HS-5 (cell line): ENCODE results near the gene PRPF40A.

ENCODE experiments used
- DNase-seq: peaks from one replicate; pipeline ENCODE4 v3.0.0-alpha.2; 2012; ENCODE audit warnings: low read depth

The PRPF40A gene

DNA sequence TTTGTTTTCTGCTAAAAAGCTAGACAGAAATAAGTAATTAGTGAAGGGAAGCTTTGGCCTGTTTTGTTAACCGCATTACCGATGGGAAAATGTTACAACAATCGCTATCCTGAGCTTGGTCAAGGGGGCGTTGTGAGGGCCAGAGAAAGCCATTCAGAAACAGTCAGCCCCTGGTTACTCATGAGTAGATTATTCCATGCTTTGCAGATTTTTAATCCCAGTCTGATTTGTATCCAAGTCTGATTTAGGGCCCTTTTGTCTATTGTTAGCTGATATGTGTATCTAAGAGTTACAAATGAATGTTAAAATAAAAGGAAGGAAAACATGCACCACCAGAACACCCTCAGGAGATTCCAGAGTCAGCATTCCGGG lies 99.1 kb downstream of the PRPF40A start:
- no peak for DNase-seq

DNA sequence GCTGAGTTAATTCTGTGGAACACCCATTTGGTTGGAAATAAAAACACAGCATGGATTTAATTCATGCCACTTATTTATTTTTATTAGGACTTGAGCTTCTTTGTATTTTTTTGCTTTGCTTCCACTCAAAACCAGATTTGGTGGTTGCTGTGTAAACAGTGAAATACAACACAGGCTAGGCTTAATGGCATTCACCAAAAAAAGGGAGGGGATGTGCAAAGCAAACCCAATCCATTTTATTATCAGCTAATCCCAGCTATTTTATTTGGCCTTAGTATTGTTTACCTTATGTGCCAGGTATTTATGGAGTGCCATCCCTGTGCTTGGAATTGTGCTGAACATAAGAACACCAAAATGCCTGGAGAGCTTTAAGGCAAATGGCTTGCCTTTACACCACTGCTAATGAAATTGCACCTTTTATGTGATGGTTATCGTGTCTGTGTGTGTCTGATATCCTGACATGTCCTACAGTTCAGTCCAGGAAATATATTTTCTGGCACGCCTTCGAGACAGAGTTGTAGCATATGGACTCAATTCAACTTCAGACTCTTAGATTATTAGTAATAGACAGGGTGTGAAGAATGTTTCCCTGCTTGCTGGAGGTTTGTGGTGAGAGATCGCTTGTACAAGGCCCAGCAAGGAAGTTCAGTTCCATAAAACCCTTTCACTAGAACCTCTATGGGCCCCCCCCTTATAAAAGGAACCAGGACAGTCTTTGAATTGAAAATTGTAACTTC lies 99.6 kb downstream of the PRPF40A start:
- no peak for DNase-seq

DNA sequence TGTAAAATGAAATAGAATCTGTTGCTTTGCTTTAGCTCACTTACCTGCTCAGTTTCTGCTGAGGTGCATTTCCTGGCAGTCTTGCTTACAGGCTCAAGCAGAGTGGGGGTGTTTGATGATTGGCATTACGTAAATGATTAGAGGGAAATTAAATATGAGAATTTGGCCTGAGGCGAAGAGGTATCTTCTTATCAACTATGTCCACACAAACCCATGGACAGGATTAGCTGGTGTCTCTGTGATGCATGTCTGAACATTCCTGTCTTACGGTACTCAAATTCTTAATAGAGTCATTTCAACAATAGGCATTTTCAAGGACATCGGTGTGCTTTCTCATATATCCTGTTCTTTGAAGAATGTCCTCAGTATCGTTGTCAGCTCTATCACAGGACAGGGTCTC lies 102.1 kb downstream of the PRPF40A start:
- DNase-seq, result no peak

DNA sequence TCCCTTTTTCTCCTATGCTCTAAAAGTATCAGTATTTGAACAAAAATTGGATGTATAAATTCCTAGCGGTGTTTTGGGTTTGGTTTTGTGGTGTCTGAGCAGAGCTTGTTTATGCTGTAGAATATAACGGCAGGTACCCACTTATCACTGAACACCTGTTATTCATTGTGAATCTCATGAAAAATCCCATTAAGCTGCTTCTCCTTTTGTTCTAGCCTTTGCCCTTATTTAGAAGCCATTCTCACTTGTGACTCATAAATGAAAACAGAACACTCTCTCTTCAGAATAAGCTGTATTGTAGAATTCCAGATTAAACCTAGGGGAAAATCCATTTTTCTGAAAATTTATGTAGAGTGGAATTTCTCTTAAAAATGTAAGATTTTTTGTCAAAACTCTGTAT lies 104.0 kb downstream of the PRPF40A start:
- DNase-seq, result no peak

DNA sequence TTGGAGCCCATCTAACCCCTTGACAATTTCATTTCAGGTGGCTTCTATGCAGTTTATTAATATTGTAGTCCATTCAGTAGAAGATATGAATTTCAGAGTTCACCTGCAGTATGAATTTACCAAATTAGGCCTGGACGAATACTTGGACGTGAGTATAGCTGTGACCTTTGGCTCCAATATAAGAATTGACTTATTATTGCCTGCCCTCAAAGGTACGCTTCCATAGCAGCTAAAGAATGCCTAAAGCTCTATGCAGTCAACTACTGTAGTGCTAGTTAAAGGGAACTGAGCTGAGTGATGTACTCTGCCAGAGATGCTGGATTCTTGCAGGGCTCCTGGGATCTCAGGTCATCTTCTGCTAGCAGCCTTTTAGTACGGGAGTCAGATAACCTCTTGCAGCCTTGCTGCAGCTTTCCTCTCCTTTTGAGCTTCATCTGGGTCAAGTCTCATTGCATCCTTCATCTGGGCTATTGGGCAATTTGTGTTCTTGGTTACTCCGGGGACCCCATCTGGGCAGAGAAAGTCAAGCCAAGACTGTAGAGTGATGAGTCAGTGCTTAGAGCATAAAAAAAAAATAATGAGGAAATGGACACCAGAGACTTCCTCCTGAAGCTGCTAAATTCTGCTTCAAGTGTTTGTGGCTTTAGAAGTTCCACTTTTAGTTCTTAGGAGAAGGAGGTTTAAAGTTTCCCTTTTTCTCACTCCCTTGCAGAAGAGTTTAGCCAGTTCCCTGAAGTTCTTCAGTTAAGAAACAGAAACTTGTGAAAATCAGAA lies 105.6 kb downstream of the PRPF40A start:
- peak; percentile 67 for DNase-seq

DNA sequence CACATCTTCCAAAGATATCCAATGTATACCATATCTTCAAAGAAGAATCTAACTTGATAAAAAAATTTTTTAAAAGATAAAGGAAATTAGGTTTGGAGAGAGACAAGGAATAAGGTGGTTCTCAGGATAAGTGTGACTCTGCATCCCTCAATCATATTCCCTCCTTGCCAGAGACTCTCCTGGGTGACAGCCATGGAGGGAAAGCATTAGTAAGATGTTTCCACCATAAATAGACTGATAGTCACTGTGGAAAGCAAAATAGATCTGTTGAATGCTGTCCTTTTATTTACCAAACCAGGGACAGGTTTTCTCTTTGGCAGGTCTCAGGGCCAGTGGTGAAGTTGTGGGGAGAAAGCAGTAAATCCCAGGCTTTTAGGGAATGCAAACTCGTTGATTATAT lies 107.6 kb downstream of the PRPF40A start:
- DNase-seq, result no peak

DNA sequence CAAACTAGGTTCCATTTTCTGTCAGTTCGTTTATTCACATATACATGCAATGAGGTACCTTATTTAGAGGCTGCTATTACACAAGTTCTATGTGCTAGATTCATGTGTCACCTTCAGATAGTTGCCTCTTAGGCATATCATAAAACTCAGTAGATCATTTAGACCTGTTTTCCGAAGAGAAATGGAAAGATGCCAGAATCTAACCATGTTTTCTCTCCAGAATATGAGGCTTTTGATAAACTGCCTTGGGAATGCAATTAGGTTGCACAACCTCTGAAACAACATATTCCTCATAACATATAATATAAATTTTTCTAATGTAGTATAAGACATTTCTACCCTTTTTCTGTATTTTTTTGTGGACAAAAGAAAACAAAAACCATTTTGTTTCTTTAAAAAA lies 108.1 kb downstream of the PRPF40A start:
- no peak for DNase-seq

DNA sequence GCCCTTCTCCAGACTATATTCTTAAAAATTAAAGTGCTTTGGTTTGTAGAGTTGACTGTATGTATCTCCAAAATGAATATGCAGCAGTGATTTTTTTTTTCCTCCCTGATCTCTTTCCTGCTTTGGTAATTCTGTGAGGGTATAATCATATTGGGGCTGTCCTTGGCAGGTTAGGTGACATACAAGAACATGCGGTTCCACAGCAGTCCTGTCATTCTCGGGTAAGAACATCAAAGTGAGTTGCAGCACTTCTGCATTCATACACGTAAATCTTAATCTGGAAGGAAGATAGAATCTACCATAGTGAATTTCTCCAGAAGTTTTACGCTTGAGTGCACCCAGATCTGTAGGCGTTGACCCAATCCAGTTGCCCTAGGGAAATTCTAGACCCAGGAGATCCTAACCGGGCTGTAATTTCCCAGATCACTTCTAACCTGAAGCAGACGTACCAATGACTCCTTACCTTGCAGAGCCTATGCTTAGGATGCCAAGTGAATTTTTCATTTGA lies 109.4 kb downstream of the PRPF40A start:
- no peak for DNase-seq

DNA sequence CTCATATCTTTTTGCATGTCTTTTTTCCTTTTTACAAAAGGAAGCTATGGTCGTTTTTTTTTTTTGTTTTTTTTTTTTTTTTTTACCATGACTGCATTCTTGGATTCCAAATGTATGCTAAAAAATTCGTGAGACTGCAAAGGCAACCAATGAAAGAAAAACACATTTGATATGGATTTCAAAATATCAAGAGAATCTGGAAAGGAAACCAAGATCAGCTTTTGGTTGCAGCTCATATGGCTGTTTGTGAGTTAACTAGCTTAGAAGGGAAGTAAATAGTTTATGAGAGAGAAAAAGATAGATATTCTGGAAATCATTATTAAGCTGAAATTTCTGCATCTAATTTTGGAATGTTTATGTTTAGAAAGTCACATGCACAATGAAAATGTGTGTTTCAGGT lies 110.3 kb downstream of the PRPF40A start:
- no peak for DNase-seq

DNA sequence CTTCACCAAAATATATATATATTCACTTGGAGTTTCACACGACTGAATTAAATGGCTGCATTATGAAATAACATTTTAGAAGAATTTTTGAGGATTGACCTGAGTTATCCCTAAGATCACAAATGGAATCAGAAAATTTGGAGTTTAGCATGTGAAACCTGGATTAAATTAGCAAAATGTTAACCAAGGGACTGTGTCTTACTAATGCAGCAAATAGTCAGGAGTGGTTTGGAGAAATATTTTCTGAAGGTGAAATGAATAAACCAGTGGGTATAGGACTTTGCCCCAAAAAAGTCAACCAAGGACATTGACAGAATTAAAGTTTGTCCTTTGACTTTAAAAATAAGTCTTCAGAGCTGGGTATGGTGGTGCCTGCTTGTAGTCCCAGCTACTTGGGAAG lies 111.2 kb downstream of the PRPF40A start:
- no peak for DNase-seq

DNA sequence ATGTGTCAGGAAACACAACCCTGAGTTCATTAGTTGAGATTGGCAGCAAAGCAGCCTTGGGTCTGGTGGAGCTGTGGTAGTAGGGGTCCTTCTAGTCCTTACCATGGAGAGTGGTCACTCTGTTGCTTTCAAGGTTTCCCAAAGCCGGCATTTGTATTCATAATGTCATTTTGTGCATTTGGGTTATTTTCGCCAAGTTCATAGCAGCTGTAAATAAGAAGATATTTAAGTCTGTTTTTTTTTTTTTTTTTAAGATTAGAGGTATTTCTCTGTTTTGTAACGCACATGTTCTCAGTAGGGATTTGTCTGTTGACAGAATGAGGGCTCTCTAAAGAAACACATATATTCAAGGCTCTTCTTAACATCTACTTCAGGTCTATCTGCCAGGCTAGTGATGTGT lies 114.1 kb downstream of the PRPF40A start:
- no peak for DNase-seq

DNA sequence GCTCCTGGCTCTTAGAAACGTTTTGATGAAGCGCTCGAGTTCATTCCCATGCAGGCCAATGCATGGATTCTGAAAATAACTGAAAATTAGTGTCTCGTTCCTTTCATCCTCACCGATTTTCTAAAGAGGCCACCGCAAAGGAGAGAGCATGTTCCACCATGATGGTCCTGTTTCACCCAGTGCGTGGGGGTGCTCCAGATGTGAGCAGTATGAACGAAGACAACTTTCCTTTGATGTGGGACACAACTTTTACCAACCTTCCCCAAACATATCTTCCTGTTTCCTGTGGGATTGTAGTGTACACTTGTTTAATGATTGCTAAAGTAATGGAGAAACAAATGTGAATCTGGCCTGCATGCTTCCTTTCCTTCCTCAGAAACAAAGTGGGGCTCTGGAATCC lies 114.5 kb downstream of the PRPF40A start:
- DNase-seq, result no peak
